Measurements from ENCODE around the gene AKAP8L. TPM values are rescaled to one million over a fixed set of nuclear protein-coding genes. Genes with fewer than 3 reads are reported as not detected.

AKAP8L gene
- total and polyA plus RNA-seq, 10 of the 15 experiments (the other 5 are each of a cell fraction or from before 2014, with no cell fraction given), result 0.66 to 64.3 (median 40.0) TPM

DNA sequence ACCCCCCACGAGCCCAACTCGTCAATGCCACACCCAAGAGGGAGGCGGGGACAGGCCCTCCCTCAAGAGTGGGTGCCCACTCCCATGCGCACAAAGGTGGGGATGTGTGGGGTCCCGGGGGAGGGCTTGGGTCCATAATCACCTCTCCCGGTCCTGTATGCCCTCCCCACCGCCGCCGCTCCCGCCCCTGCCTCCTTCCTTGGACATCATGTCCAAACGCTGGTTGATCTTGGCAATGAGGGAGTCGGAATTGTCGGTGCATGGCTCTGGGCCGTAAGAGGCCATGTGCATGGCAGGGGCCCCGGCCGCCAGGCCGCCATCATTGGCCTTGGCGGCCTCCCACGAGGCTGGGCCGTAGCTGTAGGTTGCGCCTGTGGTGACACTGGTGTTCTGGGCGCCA, 45.1 kb downstream of the AKAP8L start (continued):
- TF ChIP-seq, protein P1, sequence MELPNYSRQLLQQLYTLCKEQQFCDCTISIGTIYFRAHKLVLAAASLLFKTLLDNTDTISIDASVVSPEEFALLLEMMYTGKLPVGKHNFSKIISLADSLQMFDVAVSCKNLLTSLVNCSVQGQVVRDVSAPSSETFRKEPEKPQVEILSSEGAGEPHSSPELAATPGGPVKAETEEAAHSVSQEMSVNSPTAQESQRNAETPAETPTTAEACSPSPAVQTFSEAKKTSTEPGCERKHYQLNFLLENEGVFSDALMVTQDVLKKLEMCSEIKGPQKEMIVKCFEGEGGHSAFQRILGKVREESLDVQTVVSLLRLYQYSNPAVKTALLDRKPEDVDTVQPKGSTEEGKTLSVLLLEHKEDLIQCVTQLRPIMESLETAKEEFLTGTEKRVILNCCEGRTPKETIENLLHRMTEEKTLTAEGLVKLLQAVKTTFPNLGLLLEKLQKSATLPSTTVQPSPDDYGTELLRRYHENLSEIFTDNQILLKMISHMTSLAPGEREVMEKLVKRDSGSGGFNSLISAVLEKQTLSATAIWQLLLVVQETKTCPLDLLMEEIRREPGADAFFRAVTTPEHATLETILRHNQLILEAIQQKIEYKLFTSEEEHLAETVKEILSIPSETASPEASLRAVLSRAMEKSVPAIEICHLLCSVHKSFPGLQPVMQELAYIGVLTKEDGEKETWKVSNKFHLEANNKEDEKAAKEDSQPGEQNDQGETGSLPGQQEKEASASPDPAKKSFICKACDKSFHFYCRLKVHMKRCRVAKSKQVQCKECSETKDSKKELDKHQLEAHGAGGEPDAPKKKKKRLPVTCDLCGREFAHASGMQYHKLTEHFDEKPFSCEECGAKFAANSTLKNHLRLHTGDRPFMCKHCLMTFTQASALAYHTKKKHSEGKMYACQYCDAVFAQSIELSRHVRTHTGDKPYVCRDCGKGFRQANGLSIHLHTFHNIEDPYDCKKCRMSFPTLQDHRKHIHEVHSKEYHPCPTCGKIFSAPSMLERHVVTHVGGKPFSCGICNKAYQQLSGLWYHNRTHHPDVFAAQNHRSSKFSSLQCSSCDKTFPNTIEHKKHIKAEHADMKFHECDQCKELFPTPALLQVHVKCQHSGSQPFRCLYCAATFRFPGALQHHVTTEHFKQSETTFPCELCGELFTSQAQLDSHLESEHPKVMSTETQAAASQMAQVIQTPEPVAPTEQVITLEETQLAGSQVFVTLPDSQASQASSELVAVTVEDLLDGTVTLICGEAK (IDR thresholded peaks at IDR 0.05; ENCODE audit: borderline replicate concordance), result no peak
- no peak for TF ChIP-seq CBX3 (IDR thresholded peaks at IDR 0.05; ENCODE audit: borderline replicate concordance, low read depth)
- TF ChIP-seq, protein P2, sequence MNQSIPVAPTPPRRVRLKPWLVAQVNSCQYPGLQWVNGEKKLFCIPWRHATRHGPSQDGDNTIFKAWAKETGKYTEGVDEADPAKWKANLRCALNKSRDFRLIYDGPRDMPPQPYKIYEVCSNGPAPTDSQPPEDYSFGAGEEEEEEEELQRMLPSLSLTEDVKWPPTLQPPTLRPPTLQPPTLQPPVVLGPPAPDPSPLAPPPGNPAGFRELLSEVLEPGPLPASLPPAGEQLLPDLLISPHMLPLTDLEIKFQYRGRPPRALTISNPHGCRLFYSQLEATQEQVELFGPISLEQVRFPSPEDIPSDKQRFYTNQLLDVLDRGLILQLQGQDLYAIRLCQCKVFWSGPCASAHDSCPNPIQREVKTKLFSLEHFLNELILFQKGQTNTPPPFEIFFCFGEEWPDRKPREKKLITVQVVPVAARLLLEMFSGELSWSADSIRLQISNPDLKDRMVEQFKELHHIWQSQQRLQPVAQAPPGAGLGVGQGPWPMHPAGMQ (IDR thresholded peaks at IDR 0.05; ENCODE audit: borderline replicate concordance), result no peak

DNA sequence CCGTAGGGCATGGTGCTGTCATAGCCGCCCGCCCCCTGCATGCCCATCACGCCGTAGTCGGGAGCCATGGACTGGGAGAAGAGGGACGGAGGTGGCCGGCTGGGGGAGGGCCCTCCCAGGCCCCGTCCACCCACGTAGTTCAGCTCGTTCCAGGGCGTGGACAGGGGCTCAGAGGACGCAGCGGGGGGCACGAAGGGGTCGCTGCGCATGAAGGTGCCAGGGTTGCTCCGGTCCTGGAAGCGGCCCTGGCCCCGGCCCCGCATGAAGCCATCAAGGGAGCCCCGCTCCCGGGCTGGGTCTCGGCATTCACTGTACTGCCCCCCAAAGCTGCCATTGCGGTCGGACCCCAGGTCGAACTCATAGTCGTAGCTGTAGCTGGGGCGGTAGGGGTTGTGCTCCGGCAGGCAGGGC, 45.9 kb downstream of the AKAP8L start:
- no peak overlapping the region for H3K4me2 ChIP-seq (ENCODE audit: control insufficient read depth, insufficient read depth)
- WGBS (ENCODE audit: insufficient coverage, insufficient replicate concordance, low lambda C conversion rate, missing lambda C conversion rate), result 97% methylated on average over 30 of the region's 30 CpGs
- TF ChIP-seq, protein P3, sequence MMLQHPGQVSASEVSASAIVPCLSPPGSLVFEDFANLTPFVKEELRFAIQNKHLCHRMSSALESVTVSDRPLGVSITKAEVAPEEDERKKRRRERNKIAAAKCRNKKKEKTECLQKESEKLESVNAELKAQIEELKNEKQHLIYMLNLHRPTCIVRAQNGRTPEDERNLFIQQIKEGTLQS (IDR thresholded peaks at IDR 0.05; ENCODE audit: borderline replicate concordance, extremely low read depth, low read depth, low read length), result no peak
- TF ChIP-seq ZNF274 (IDR thresholded peaks at IDR 0.05; ENCODE audit: insufficient read depth, insufficient read length) (no peak), CREB1 (IDR thresholded peaks at IDR 0.05; ENCODE audit: low read depth) (no peak), TCF3 (IDR thresholded peaks at IDR 0.05; ENCODE audit: borderline replicate concordance, insufficient read depth, low read depth, low read length) (no peak), RUNX3 (IDR thresholded peaks at IDR 0.05; ENCODE audit: low read length) (no peak), JUND (IDR thresholded peaks at IDR 0.05; ENCODE audit: low read depth, low read length) (no peak), CHD4 (IDR thresholded peaks at IDR 0.05) (no peak), BMI1 (IDR thresholded peaks at IDR 0.05; ENCODE audit: borderline replicate concordance) (no peak), SUPT20H (IDR thresholded peaks at IDR 0.05; ENCODE audit: borderline replicate concordance, control insufficient read depth, low read depth, low read length) (no peak)
- TF ChIP-seq, protein P4, sequence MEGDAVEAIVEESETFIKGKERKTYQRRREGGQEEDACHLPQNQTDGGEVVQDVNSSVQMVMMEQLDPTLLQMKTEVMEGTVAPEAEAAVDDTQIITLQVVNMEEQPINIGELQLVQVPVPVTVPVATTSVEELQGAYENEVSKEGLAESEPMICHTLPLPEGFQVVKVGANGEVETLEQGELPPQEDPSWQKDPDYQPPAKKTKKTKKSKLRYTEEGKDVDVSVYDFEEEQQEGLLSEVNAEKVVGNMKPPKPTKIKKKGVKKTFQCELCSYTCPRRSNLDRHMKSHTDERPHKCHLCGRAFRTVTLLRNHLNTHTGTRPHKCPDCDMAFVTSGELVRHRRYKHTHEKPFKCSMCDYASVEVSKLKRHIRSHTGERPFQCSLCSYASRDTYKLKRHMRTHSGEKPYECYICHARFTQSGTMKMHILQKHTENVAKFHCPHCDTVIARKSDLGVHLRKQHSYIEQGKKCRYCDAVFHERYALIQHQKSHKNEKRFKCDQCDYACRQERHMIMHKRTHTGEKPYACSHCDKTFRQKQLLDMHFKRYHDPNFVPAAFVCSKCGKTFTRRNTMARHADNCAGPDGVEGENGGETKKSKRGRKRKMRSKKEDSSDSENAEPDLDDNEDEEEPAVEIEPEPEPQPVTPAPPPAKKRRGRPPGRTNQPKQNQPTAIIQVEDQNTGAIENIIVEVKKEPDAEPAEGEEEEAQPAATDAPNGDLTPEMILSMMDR (IDR thresholded peaks at IDR 0.05 in 2 of 3, conservative IDR thresholded peaks at IDR 0.05 in 1 of 3; ENCODE audit: control insufficient read depth in 2 of 3, extremely low read depth in 1 of 3, insufficient read depth in 1 of 3, low read depth in 3 of 3, low read length in 3 of 3), result no peak
- TF ChIP-seq, protein P5, sequence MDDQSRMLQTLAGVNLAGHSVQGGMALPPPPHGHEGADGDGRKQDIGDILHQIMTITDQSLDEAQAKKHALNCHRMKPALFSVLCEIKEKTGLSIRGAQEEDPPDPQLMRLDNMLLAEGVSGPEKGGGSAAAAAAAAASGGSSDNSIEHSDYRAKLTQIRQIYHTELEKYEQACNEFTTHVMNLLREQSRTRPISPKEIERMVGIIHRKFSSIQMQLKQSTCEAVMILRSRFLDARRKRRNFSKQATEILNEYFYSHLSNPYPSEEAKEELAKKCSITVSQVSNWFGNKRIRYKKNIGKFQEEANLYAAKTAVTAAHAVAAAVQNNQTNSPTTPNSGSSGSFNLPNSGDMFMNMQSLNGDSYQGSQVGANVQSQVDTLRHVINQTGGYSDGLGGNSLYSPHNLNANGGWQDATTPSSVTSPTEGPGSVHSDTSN (IDR thresholded peaks at IDR 0.05; ENCODE audit: insufficient replicate concordance, low read depth, low read length), result no peak

More for the DNA sequence above, 45.9 kb downstream of the AKAP8L start:
- in situ Hi-C loops (cut with MboI) (no loop called here), intact Hi-C loops (cut with micrococcal nuclease; ENCODE audit: unreplicated experiment) (no loop called here)
- Histone ChIP-seq H3K36me3 (ENCODE audit: control insufficient read depth in 2 of 2, insufficient read depth in 2 of 2, low read length in 1 of 2) (peaks cover 11 to 50% of the 10 kb centered on the region in 2 experiments; a peak in 3 of 4 replicates), H3K4me3 (no peak overlapping the region), H4K20me1 (ENCODE audit: control insufficient read depth, insufficient read depth) (0 out of 2 replicates have a peak, but pooled peaks cover 5% of the 10 kb centered on the region), H3K9me3 (replicated peaks; ENCODE audit: control insufficient read depth, insufficient read depth, low read length) (no peaks in the 10 kb centered on the region), H3K4me1 (ENCODE audit: control insufficient read depth, insufficient read depth, low read length) (0 out of 2 replicates have a peak, but pooled peaks cover 2% of the 10 kb centered on the region), H2AFZ (ENCODE audit: control insufficient read depth, low read depth, low read length) (no peak overlapping the region), H3K9ac (ENCODE audit: control insufficient read depth, insufficient read depth, low read length) (no peak overlapping the region), H3K27me3 (replicated peaks in 1 of 2; ENCODE audit: control insufficient read depth in 2 of 2, insufficient read depth in 2 of 2, low read length in 1 of 2) (no peaks in the 10 kb centered on the region), H3K27ac (ENCODE audit: control insufficient read depth, insufficient read depth) (no peak overlapping the region), H3K79me2 (ENCODE audit: control insufficient read depth, insufficient read depth, low read length) (peaks cover 42% of the 10 kb centered on the region)
- RAD21 ChIA-PET (ENCODE audit: unreplicated experiment), result no interaction called here
- SMC1A ChIA-PET (ENCODE audit: uncharacterized antibody, unreplicated experiment), result no interaction called here
- CTCF ChIA-PET, result no interaction called here
- no peak for FAIRE-seq
- POLR2A ChIA-PET, result no interaction called here
- ATAC-seq, result no peak
- no TSS peak for BruUV-seq (replicated peaks)
- DNase-seq (ENCODE audit: low read depth, low spot score), result no peak
